ENCODE results near the gene FNBP1L. TPM values are rescaled to one million over a fixed set of nuclear protein-coding genes. Genes with fewer than 3 reads are reported as not detected.

The FNBP1L gene
- total and polyA plus RNA-seq, 2 donors (not counting 1 experiment from before 2014, with no cell fraction given): 0.86 to 5.4 TPM

DNA sequence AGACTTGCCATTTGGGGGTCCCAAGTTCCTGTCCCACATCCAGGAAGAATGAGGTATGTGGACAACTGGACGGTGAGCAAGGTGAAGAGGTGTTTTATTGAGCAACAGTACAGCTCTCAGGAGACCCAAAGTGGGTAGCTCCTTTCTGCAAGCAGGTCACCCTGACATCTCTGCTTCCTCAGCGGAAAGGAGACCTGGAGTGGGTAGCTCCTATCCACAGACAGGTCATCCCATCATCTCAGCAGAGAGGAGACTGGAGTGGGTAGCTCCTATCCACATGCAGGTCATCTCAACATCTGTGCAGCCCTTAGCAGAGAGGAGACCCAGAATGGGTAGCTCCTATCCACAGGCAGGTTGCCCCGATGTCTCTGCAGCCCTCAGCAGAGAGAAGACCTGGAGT, 13.8 kb upstream of the FNBP1L start:
- no peak overlapping the region for H2AFZ ChIP-seq (ENCODE audit: insufficient read depth, low read depth, low read length, poor library complexity, severe bottlenecking)
- H3K4me2 ChIP-seq (replicated peaks; ENCODE audit: low read depth, low read length, poor library complexity, severe bottlenecking): no peak overlapping the region
- H3K36me3 ChIP-seq (replicated peaks in 1 of 2; ENCODE audit: control extremely low read depth in 1 of 2, control insufficient read depth in 1 of 2, extremely low read depth in 1 of 2, insufficient read depth in 2 of 2, low read length in 1 of 2): no peaks in the 10 kb centered on the region
- TF ChIP-seq, protein P1, sequence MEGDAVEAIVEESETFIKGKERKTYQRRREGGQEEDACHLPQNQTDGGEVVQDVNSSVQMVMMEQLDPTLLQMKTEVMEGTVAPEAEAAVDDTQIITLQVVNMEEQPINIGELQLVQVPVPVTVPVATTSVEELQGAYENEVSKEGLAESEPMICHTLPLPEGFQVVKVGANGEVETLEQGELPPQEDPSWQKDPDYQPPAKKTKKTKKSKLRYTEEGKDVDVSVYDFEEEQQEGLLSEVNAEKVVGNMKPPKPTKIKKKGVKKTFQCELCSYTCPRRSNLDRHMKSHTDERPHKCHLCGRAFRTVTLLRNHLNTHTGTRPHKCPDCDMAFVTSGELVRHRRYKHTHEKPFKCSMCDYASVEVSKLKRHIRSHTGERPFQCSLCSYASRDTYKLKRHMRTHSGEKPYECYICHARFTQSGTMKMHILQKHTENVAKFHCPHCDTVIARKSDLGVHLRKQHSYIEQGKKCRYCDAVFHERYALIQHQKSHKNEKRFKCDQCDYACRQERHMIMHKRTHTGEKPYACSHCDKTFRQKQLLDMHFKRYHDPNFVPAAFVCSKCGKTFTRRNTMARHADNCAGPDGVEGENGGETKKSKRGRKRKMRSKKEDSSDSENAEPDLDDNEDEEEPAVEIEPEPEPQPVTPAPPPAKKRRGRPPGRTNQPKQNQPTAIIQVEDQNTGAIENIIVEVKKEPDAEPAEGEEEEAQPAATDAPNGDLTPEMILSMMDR (IDR thresholded peaks at IDR 0.05): no peak
- TF ChIP-seq EZH2 (IDR thresholded peaks at IDR 0.05; ENCODE audit: borderline replicate concordance, insufficient read depth, low read depth, low read length, poor library complexity, severe bottlenecking): no peak
- no peak overlapping the region for H3K9ac ChIP-seq (ENCODE audit: low read length)
- no peaks in the 10 kb centered on the region for H4K20me1 ChIP-seq (ENCODE audit: control insufficient read depth, insufficient read depth, low read length, poor library complexity, severe bottlenecking)
- no peak overlapping the region for H3K4me3 ChIP-seq (ENCODE audit: control extremely low read depth in 1 of 5, extremely low read depth in 1 of 5, insufficient read depth in 1 of 5, low read depth in 2 of 5, low read length in 4 of 5)
- 100% methylated on average over 2 of the region's 3 CpGs for WGBS (ENCODE audit: insufficient coverage)
- ChIA-PET POLR2A (no interaction called here), CTCF (interaction anchor here (0.8 to 1.4 kb wide), 7 partner anchors 9 to 439 kb away, joined by 3 to 6 read pairs (median 3); no protein-coding TSS in a partner anchor)
- ATAC-seq (ENCODE audit: low read depth) (no peak), DNase-seq (no peak)
- Mint-ChIP-seq H3K27me3 (peaks cover 7% of the 10 kb centered on the region), H3K27ac (no peak overlapping the region), H3K4me3 (no peak overlapping the region), H3K4me1 (no peaks in the 10 kb centered on the region), H3K9me3 (ENCODE audit: insufficient read depth) (no peaks in the 10 kb centered on the region)
- H3K79me2 ChIP-seq (ENCODE audit: control insufficient read depth, insufficient read depth, low read length): no peaks in the 10 kb centered on the region
- intact Hi-C loops (cut with micrococcal nuclease): loop anchor here (10.0 kb wide), 1 partner anchor 441 kb away; the partner anchor contains the start of gene DNTTIP2
- peaks cover 0 to 10% (median 0%) of the 10 kb centered on the region in 4 experiments for H3K27me3 ChIP-seq (replicated peaks in 1 of 4; ENCODE audit: control extremely low read depth in 1 of 4, control insufficient read depth in 3 of 4, insufficient read depth in 4 of 4, low read length in 3 of 4)
- H3K4me1 ChIP-seq (ENCODE audit: control insufficient read depth in 2 of 2, insufficient read depth in 2 of 2, low read length in 2 of 2): no peaks in the 10 kb centered on the region
- H3K9me3 ChIP-seq (ENCODE audit: control extremely low read depth in 1 of 3, control insufficient read depth in 2 of 3, insufficient read depth in 1 of 3, low read length in 2 of 3): peaks cover 0 to 3% (median 0%) of the 10 kb centered on the region in 3 donors
- H3K27ac ChIP-seq (ENCODE audit: low read length in 2 of 2): no peak overlapping the region

DNA sequence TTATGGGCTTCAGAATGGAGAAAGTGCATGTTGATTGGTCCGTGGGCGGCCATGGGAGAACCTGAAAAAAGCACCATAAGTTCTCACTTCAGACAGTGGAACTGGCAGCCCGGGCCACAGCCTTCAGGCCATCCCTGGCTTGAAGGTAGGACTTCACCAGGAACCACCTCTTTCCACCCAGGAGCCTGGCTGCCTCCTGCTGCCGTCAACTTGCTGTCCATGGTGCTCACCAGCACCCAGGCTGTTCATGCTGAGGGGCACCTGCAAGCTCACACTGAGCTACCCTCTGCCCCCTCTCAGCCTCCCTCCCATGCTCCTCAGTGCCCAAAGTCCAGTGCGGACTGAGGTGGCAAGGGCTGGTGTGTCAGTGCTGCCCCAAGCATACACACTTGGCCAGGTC, 12.9 kb upstream of the FNBP1L start:
- H3K27me3 Mint-ChIP-seq: peaks cover 11% of the 10 kb centered on the region
- peaks cover 0 to 10% (median 0%) of the 10 kb centered on the region in 4 experiments for H3K27me3 ChIP-seq (replicated peaks in 1 of 4; ENCODE audit: control extremely low read depth in 1 of 4, control insufficient read depth in 3 of 4, insufficient read depth in 4 of 4, low read length in 3 of 4)
- H3K27ac Mint-ChIP-seq: no peak overlapping the region
- H3K4me3 ChIP-seq (ENCODE audit: control extremely low read depth in 1 of 5, extremely low read depth in 1 of 5, insufficient read depth in 1 of 5, low read depth in 2 of 5, low read length in 4 of 5): no peak overlapping the region
- H4K20me1 ChIP-seq (ENCODE audit: control insufficient read depth, insufficient read depth, low read length, poor library complexity, severe bottlenecking): no peaks in the 10 kb centered on the region
- no peak overlapping the region for H3K4me3 Mint-ChIP-seq
- no peak for DNase-seq
- 95% methylated on average over 5 of the region's 5 CpGs for WGBS (ENCODE audit: insufficient coverage)
- H2AFZ ChIP-seq (ENCODE audit: insufficient read depth, low read depth, low read length, poor library complexity, severe bottlenecking): no peak overlapping the region
- no peaks in the 10 kb centered on the region for H3K4me1 Mint-ChIP-seq
- H3K36me3 ChIP-seq (replicated peaks in 1 of 2; ENCODE audit: control extremely low read depth in 1 of 2, control insufficient read depth in 1 of 2, extremely low read depth in 1 of 2, insufficient read depth in 2 of 2, low read length in 1 of 2): no peaks in the 10 kb centered on the region
- H3K27ac ChIP-seq (ENCODE audit: low read length in 2 of 2): no peak overlapping the region
- no peak overlapping the region for H3K9ac ChIP-seq (ENCODE audit: low read length)
- no peaks in the 10 kb centered on the region for H3K79me2 ChIP-seq (ENCODE audit: control insufficient read depth, insufficient read depth, low read length)
- TF ChIP-seq, protein P1 (IDR thresholded peaks at IDR 0.05): no peak
- no peak for TF ChIP-seq EZH2 (IDR thresholded peaks at IDR 0.05; ENCODE audit: borderline replicate concordance, insufficient read depth, low read depth, low read length, poor library complexity, severe bottlenecking)
- no peaks in the 10 kb centered on the region for H3K4me1 ChIP-seq (ENCODE audit: control insufficient read depth in 2 of 2, insufficient read depth in 2 of 2, low read length in 2 of 2)
- H3K9me3 ChIP-seq (ENCODE audit: control extremely low read depth in 1 of 3, control insufficient read depth in 2 of 3, insufficient read depth in 1 of 3, low read length in 2 of 3): peaks cover 0 to 3% (median 0%) of the 10 kb centered on the region in 3 donors
- no peak overlapping the region for H3K4me2 ChIP-seq (replicated peaks; ENCODE audit: low read depth, low read length, poor library complexity, severe bottlenecking)
- no peaks in the 10 kb centered on the region for H3K9me3 Mint-ChIP-seq (ENCODE audit: insufficient read depth)
- ChIA-PET CTCF (interaction anchor here (1.2 to 1.4 kb wide), 3 partner anchors 185 to 438 kb away, joined by 4 to 6 read pairs (median 4); no protein-coding TSS in a partner anchor), POLR2A (no interaction called here)
- intact Hi-C loops (cut with micrococcal nuclease): loop anchor here (5.0 to 10.0 kb wide), 2 partner anchors 192 to 440 kb away; partner anchors contain the start of gene DNTTIP2
- no peak for ATAC-seq (ENCODE audit: low read depth)
